ENCODE measurements around the gene CETN3.

DNA sequence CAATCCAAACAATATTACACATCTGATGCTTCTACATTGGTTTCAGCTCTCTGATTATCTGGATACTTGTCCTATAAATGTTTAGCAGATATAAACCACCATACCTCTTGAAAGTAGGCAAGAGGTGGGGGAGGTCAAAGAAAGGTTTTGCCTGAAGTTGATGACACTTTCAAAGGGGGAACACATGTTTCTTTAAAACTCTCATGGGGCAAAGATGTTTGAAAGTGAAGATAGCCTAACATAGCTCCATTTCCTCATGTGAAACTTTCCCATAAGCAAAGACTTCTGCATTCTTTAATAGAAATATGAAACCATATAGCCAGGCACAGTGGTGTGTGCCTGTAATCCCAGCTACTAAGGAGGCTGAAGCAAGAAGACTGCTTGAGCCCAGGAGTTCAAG, 62.1 kb downstream of the CETN3 start:
- TF ChIP-seq, protein P1, sequence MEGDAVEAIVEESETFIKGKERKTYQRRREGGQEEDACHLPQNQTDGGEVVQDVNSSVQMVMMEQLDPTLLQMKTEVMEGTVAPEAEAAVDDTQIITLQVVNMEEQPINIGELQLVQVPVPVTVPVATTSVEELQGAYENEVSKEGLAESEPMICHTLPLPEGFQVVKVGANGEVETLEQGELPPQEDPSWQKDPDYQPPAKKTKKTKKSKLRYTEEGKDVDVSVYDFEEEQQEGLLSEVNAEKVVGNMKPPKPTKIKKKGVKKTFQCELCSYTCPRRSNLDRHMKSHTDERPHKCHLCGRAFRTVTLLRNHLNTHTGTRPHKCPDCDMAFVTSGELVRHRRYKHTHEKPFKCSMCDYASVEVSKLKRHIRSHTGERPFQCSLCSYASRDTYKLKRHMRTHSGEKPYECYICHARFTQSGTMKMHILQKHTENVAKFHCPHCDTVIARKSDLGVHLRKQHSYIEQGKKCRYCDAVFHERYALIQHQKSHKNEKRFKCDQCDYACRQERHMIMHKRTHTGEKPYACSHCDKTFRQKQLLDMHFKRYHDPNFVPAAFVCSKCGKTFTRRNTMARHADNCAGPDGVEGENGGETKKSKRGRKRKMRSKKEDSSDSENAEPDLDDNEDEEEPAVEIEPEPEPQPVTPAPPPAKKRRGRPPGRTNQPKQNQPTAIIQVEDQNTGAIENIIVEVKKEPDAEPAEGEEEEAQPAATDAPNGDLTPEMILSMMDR (IDR thresholded peaks at IDR 0.05; ENCODE audit: low read depth, low read length, poor library complexity, severe bottlenecking), result no peak
- no peak for TF ChIP-seq EZH2phosphoT487 (IDR thresholded peaks at IDR 0.05; ENCODE audit: borderline replicate concordance, low read length)
